Measurements from ENCODE around the gene PPP1R12A.

GRCh38 chr12:79841878-79842265, 93.0 kb downstream of the PPP1R12A start:
- TF ChIP-seq CREB1 (IDR thresholded peaks at IDR 0.05) (no peak), CREB1 (CRISPR knock-in tag; IDR thresholded peaks at IDR 0.05) (no peak), NR1H2 (CRISPR knock-in tag; IDR thresholded peaks at IDR 0.05) (no peak), RFX5 (IDR thresholded peaks at IDR 0.05; ENCODE audit: low read depth, low read length) (no peak), YY1 (IDR thresholded peaks at IDR 0.05; ENCODE audit: borderline replicate concordance in 1 of 3, control insufficient read depth in 1 of 3, extremely low read depth in 1 of 3, insufficient read depth in 3 of 3, insufficient read length in 1 of 3, insufficient replicate concordance in 2 of 3, low read depth in 1 of 3, low read length in 2 of 3) (no peak), MNT (conservative IDR thresholded peaks at IDR 0.05) (no peak), ZNF24 (IDR thresholded peaks at IDR 0.05) (no peak), ZKSCAN1 (IDR thresholded peaks at IDR 0.05; ENCODE audit: low read depth, low read length) (no peak), ZNF282 (CRISPR knock-in tag; IDR thresholded peaks at IDR 0.05) (no peak)

All from K562 (cell line).